Stimulated activated CD8-positive, alpha-beta memory T cell treated with anti-CD3 and anti-CD28 coated beads, Interleukin-12 subunit alpha, Interleukin-12 subunit beta, amount 100 ng/mL, for 4 hours (primary cell): ENCODE data around the gene LRMDA.

ENCODE experiments used
- DNase-seq: peaks from one replicate; pipeline ENCODE4 v3.0.0-alpha.2; 2020; ENCODE audit warnings: low read depth

LRMDA gene

DNA sequence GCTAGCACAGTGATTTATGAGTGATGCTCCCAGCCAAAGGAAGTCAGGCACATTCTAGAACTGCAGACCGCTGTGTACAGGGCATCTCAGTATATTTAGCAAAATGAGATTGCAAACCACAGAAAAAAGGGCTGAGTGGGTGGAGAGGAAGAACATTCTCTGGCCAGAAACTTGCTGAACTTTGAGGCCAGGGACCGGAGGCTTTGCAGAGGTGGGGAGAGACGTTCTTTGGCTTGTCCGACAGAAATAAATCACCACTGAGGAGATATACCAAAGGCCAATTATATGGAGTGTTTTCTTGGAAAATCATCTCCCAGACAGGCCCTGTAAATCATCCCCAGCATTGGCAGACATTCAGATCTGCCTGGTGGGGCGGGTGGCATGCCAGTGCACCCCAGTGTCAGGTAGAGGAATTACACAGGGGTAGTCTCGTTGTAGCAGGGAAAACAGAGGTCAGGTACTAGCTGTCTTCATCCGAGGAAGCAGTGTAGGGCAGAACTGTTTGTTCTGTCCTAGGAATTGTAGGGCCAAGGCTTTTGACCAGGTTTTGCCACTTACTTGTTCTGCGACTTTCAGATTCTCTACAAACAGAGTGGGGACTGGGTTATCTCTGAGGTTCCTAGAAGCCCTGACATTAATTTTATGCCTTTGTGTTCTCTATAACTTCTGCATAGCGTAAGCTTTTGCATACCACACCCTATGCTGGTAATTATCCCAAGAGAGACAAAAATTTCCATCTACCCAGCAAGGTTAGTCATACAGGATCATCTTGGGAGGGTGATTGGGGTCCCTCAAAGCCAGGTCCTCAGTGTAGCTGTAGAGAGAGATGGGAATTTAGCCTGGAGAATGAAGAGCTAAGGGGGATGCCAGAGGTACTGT, 655.6 kb downstream of the LRMDA start:
- DNase-seq, result no peak

- DNase-seq, result no peak
Observed at GRCh38 chr10:76088008-76088407, 656.6 kb downstream of the LRMDA start.

DNA sequence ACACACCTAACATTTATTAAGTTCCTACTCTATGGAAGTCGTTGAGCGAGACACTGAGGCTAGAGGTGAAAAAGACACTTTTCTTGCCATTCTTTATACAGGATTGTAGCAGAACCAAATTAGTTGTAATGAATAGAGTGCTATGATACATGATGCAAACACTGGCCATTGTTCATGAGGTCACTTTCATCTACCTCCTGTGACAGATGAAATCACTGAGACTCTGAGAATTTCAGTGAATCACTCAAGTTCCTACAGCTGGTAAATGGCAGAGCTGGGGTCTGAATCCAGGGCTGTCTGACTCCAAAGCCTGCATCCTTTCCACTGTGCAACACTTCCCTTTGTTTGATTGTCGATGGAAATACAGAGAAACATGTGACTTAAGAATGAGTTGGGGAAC, 657.6 kb downstream of the LRMDA start:
- no peak for DNase-seq

- no peak for DNase-seq
Observed at GRCh38 chr10:76089556-76090180, 658.2 kb downstream of the LRMDA start.

DNA sequence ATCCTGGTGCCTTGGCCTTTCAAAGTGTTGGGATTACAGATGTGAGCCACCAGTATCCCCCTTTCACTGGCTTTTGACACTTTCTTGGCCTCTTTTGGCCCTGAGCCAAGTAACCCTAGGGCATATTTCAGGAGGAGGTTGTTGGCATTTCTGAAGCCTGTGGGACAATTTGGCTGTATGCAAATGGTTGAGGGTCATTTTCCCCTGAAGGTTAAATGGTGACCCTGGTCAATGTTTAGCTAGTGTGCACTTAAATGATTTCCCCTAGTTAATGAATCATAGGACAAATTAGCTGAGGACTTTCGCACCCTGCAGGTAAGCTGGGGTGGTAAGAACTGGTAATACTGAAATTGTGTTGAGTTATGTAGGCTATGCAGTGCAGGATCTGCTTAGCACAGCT, 660.5 kb downstream of the LRMDA start:
- DNase-seq, result no peak

GRCh38 chr10:76106611-76107010, 675.2 kb downstream of the LRMDA start:
- no peak for DNase-seq

GRCh38 chr10:76108563-76109359, 677.3 kb downstream of the LRMDA start:
- DNase-seq, result no peak

GRCh38 chr10:76111404-76111803, 680.0 kb downstream of the LRMDA start:
- no peak for DNase-seq

- DNase-seq, result no peak
Observed at GRCh38 chr10:76111986-76112825, 680.8 kb downstream of the LRMDA start.

GRCh38 chr10:76112826-76113150, 681.4 kb downstream of the LRMDA start:
- DNase-seq, result no peak

DNA sequence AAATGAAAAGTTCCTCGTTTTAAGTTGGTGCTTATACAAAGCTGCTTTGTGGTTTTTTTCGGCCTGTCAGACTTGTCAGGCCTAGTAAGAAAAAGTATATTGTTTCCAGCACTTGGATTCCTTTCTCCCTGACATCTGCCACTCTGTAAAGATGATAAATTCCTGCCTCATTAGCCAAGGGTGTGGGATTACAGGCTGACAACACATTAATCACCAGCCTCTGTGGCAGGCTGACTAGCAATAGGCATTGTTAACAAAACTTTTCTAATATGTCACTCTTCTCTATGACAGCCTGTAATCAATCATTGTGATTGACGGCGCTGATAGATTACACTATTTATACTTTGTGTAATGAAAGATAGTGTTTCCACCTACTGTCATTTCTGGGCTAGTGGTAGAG, 682.5 kb downstream of the LRMDA start:
- no peak for DNase-seq

DNA sequence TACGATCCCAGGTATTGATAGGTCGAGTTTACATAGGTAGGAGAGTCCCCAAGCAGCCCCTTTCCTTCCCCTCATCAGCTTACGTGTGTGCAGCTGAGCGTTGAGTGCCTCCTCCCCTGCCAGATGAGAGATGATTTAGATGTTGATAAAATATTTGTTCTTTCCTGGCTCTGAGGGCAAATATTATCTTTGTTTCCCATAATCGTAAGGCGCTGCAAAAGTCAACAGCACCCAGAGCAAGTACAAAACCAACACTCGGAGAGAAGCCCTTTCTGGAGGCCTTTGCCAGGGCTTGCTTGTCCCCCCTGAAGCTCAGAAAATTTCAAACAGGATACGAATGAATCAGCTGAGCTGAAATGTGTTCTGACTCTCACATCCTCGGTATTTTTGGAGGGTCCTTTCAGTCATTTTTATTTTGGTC, 683.2 kb downstream of the LRMDA start:
- DNase-seq, result no peak

- DNase-seq, result no peak
Observed at GRCh38 chr10:76115131-76115470, 683.7 kb downstream of the LRMDA start.

GRCh38 chr10:76115471-76116155, 684.2 kb downstream of the LRMDA start:
- DNase-seq, result no peak

DNA sequence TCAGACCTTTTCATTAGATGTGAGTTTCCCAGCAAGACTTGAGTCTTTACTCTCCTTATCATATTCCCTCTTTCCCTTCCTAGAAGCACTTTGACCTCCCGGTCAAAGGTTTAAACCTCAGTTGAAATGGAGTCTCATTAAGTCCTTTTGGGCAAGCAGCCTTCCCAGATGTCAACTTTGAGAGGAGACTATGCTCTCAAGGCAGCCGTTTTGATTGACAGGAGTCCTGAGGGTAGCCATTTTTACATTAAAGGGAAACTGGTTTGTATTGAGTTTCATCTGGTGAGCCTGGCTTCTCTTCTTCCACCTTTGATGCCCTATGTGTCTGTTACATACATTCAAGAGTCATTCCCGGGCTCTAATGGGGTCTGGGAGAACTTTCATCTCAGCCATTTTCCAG, 685.1 kb downstream of the LRMDA start:
- no peak for DNase-seq

GRCh38 chr10:76117949-76118348, 686.5 kb downstream of the LRMDA start:
- no peak for DNase-seq

GRCh38 chr10:76119036-76119435, 687.6 kb downstream of the LRMDA start:
- no peak for DNase-seq

GRCh38 chr10:76119515-76119914, 688.1 kb downstream of the LRMDA start:
- no peak for DNase-seq

DNA sequence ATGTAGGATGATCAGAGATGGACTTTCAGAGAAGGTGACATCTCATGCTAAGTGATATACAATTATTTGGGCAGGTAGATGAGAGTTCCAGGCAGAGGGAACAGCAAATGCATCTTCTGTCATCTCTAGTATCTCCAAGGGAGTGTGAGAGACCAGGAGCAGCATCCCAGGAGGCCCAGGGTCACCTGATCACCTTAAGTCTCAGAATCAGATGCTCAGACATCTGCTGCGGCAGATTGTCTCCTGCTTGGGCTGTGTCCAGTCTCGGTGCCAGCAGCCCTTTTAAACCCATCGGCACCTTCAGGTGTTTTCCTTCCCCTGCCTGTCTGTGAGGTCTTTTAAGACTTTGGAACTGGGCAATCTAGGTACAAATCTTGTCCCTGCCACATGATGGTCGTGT, 690.6 kb downstream of the LRMDA start:
- DNase-seq, result no peak

- DNase-seq, result no peak
Observed at GRCh38 chr10:76124280-76124679, 692.9 kb downstream of the LRMDA start.

DNA sequence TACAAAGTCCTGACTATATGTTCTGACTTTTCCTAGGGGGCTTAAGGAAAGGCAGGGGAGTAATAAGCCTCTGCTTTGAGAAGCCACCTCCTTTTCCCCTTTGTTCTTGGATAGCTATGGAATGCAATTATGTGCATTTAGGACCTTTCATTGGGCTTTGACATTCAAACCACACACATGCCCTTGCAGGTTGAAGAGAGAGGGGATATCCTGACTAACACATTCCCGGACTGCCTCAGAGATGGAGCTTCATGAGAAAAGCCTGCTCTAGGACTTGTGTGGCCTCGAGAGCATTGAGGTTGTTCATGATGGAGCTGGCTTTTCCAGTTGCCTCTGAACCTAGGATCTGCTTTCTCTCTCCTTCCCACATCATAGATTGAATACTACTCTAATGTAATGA, 694.5 kb downstream of the LRMDA start:
- DNase-seq, result no peak
